GM21717 (cell line): Measurements from ENCODE around the gene CCR7.

Experiments used
- ATAC-seq: cut with Tn5 transposase; IDR thresholded peaks from one replicate; pipeline ENCODE4 v1.9.1; 2021; ENCODE audit warnings: mild to moderate bottlenecking, moderate library complexity; ENCODE audit not compliant: unreplicated experiment

The CCR7 gene

DNA sequence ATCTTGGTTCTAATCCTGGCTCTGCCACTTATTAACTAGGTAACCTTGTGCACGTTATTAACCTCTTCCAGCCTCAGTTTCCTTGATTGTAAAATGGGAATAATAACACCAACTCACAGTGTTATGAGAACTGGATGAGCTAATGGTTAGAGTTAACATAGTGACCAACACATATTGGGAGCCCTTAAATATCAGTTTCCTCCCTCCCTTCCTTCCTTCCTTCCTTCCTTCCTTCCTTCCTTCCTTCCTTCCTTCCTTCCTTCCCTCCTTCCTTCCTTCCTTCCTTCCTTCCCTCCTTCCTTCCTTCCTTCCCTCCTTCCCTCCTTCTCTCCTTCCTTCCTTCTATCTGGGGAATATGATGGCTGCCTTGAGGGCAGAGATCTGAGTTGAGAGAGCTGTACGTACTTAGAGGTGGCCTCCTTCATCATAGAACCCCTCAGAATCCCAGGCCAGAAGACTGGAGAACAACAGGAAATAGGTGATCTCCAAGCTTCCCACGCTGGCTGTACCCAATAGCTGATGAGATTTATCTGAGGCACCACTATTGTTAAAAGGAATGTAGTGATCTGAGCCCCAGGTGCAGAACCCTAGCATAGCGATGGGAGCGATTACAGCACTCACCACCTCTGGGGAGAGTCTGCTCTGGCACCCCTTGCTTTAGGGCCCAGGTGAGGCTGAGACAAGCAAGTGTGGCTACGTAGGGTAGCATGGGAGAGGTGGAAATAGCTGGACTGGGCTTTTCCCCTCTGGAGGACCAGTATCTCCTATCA lies 26.2 kb downstream of the CCR7 start:
- no peak for ATAC-seq

DNA sequence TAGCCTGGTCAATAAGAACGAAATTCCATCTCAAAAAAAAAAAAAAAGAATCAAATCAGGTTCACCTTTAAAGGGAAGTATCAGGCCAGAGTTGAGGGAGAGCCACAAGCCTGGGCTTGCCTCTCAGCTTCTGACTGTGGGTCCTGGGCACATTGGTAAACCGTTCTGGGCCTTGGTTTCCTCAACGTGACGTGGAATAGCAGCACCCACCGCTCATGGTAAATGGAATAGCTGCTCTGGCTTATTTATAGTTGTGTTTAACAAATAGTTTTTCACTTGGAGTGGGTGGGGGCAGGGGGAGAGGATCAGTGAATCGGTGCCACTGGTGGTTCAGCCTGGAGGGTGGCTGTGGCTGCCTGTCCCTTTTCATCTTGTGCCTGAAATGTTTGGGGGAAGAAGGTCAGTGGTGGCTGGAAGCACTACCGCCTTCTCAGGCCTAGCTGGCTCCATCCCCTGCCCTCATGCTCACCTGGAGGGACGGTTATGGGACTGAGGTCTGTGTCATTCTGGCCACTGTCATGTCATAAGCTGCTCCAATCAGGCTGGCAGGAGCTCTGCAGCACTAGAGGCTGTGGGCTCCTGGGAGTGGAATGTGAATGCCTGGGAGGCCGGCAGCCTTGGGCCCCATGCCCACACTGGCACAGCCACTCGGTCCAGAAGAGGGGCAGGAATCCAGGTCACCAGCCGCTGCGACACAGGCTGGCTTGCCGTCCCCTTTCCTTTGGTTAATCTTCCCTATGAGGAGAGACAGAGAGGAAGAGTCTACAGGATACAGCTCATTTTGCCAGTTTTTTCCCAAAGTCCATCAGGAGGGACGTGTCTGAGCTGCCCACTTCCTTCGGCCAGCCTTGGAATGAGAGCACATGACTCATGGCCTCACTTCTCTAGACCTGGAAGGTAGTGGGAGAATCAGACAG lies 27.0 kb downstream of the CCR7 start:
- no peak for ATAC-seq

DNA sequence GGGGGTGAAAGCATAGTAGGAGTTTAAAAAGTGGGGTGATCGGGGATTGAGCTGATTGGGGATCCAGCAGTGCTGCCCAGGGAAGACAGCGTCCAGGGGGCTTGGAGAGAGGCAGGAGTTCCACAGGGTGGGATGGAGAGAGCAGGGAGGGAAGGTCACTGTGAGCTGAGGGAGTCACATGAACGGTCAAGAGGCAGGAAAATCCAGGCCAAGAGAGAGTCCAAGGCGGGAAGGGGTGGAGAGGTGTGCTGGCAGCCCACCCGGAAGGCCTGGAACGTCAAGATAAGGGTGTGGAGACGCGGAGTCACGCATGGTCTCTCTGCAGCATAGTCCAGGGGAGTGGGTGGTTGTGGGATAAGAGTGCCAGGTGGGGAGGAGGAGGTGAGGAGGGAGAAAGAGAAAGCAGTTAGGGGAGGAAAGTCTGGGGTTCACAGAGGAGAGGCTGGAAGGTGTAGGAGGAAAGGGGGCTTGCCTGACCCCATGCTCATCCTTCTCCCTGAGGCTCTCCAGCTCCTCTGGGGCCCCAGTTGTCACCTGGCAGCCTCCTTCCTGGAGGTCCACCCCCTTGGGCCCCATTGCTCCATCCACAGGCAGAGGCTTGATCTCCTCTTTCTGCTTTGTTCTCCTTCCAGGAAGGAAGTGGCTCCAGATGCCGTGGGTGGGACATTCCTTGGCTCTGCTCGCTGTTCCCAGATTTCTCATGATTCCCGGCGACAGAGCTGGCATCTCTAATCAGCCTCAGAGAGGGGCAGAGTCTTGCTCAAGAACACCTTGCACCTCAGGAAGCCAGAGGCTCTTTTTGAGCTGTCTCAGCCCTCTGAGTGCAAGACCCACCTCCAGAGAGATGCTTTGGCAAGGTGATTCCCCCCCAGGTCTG lies 28.7 kb downstream of the CCR7 start:
- ATAC-seq = no peak

DNA sequence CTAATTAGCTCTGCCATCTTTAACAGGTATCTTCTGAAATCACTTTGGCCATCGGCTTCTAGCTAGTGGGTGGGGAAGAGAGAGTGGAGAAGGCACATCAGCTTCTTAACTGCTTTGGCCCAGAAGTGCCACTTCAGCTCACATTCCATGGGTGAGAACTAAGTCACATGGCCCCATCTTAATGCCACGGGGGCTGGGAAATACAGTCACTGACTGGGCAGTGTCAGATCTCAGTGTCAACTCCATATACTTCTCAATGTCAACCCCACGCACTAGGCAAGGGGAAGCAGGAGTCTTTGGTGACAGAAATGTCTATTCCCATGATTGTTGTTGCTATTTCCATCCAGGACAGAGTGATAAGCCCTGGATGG lies 29.4 kb downstream of the CCR7 start:
- ATAC-seq = no peak

DNA sequence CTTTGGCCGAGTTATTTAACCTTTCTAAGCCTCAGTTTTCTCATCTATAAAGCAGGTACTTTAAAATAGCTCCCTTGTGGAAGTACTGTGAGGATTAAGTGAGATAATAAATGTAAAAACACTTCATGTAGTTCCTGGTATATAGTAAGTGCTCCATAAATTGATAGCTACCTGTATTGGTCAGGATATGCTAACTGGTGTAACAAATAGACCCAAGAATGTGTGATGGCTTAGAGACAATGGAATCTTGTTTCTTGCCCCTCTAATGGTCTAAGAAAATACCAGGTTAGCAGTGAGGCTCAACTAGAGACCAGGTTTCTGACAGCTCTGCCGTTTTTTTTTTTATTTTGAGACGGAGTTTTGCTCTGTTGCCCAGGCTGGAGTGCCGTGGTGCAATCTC lies 29.8 kb downstream of the CCR7 start:
- ATAC-seq = no peak

DNA sequence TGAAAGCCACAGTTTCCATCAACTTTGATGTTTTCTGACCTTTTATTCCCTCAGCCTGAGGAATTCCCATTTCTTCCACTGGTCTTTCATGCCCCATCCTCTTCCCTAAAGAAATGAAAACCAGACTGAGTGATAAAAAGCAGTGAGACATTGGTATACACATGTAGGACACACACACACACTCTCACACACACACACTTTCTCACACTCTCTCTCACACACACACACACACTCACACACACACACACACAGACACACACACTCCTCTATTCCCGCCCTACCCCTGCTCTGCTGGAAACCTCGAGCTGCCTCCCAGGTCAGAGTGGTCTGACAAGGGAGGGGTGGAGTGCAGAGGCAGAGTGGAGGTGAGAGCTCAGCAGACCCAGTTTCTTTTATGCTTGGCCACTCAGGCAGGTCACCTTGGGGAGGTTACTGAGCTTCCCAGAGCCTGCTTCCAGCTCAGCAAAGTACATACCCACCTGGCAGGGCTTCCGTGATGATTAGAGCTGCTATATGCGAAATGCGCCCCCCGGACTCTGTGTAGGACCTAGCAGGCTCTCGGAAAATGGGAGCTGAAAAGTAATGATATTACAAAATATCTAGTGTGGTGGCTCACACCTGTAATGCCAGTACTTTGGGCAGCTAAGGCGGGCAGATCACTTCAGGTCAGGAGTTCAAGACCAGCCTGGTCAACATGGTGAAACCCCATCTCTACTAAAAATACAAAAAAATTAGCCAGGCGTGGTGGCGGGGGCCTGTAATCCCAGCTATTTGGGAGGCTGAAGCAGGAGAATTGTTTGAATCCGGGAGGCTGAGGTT lies 30.7 kb downstream of the CCR7 start:
- no peak for ATAC-seq

DNA sequence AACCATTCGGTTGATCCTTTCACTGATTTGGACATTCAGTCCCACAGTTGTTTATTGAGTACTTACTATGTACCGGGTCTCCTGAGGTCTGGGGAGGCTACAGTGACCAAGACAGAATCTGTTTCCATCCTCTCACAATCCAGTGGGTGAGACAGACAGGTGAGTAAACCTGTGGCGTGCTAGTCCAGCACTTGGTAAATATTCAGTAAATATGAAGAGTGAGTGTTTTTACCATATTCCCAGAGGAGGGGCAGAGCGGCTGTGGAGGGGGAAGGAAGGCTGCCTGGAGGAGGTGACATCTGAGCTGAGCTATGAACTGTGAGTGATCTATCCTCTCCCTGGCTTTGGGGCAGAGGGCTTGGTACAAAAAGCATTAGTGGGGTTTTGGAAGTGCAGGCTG lies 31.4 kb downstream of the CCR7 start:
- no peak for ATAC-seq

DNA sequence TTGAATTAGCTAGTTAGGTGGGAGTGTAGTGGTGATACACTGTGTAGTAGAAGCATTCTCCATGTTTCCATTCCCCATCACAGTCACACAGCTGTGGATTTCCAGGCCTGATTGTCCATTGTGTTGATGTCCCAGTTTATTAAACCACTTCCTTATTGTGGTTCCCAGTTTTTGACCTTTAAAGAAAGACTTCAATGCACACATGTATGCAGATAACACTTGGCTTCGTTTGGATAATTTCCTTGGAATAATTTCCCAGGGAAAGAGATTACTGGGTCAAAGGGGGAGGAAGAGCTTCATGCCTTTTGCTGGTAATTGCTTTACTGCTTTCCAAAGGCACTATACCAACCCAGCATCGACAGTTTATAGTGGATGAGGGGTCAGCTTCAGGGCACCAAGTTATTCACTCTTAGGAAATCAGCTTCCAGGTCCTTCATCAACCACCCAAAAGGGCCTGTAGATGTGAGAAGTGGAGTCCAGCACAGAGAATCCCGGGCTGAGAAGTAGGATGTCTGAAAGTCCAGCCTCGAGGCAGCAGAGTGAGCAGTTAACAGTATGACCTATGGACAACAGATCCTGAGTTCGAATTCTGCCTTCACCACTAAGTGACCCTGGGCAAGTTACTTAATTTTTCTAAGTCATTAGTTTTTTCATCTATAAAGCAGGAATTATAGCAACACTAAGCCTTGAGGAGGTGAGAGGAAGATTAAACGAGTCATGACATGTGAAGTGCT lies 32.6 kb downstream of the CCR7 start:
- no peak for ATAC-seq

DNA sequence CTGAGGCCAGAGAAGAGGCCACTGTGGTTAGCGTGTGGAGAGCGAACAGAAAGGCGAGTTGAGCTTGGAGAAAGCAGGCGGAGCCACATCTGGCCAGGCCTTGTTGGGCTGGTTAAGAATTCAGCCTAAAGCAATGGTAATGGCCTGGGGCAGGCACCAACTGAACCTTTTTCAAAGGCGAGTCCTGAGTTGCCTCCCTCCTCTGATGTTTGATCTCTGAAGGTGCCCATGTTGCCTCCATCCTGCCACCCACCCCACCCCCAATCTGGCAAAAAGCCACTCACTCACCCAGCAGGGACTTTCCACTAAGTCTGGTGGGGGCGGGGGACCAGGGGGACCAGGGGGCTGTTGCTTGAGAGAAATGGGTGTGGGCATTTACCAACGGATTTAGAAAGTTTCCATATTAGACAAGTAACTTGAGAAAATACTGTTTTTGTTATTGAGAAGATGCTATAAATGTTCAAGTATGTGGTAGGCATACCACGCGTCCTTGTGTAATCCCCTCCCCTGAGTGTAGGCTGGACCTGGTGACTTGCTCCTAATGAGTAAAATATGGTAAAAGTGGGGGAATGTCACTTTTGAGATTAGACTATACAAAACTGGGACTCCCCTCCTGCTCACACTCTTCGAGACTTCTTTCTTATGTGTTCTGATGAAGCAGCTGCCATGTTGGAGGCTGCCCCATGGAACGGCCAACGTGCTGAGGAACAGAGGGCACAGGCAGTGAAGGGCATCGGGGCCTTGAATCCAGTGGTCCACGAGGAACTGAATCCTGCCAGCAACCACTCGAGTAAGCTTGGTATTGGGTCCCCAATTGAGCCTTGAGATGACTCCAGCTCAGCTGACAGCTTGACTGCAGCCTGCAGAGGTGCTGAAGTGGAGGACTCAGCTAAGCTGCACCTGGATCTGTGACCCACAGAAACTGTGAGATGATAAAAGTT lies 34.0 kb downstream of the CCR7 start:
- no peak for ATAC-seq

DNA sequence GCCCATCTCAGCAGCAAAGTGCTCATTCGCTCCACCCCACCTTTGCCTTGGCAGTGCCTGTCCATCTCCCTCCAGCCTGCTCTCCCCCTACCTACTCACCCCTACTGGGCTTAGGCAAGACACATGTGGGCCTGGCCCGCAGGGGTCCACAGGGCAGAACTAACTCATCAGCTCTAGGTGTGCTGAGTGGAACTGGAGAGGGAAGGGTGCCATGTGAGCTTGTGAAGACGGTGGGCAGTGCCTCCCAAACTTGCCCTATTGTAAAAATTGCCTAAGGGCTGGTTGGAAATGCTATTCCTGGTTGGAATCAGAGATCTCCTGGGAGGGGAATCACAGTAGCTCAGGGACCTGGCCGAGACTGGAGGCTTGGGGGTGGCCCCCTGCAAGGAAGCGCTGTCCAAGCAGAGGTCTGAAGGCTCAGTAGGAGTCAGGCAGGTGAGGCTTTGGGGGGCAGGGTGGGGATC lies 34.7 kb downstream of the CCR7 start:
- ATAC-seq = no peak

DNA sequence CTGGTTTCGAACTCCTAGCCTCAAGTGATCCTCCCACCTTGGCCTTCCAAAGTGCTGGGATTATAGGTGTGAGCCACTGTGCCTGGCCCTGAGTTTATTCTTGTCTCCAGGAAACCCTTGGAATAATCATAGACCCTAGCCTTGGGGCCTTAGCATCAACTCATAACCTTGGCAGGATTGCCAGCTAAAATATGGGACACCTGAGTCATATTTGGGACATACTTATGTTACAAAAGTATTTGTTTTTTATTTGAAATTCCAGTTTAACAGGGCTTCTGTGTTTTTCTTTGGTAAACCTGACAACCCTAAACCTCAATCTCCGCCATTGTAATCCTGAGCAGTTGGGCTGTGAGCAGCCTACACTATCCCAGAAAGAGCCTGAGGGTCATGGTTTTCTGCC lies 35.3 kb downstream of the CCR7 start:
- ATAC-seq = no peak

DNA sequence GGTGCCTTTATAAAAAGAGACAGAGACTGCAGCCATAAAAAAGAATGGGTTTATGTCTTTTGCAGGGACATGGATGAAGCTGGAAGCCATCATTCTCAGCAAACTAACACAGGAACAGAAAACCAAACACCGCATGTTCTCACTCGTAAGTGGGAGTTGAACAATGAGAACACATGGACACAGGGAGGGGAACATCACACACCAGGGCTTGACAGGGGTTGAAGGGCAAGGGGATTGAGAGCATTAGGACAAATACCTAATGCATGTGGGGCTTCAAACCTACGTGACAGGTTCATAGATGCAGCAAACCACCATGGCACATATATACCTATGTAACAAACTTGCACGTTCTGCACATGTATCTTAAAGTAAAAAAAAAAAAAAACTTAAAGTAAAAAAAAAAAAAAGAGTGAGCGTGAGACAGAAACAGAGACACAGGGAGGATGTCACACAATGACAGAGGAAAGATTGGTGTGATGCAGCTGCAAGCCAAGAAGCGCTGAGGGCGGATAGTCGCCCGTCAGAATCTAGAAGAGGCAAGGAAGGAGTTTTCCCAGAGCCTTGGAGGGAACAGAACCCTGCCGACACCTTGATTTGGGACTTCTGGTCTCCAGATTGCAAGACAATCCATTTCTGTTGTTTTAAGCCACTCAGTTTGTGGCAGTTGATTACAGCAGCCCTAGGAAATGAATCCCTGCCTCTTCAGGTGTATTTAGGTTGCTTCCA lies 36.4 kb downstream of the CCR7 start:
- no peak for ATAC-seq

DNA sequence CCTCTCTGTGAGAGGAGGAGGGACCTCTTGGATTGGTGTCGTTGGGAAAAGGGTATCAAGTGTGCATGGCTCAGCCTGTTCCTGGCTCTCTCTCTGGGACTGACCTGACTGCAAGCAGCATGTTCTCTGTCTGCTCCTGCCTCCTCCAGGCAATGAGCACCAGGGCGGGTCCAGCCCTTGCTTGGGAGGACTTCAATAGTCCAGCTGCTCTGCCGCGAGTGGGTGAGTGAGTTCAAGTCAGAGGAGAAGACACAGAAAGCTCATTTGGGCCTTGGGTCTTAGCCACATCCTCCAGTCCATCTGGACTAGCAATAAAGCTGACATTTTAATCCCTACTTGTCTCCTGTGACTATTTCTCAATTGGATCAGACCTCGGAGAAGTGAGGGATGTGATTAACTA lies 38.6 kb downstream of the CCR7 start:
- ATAC-seq = no peak

DNA sequence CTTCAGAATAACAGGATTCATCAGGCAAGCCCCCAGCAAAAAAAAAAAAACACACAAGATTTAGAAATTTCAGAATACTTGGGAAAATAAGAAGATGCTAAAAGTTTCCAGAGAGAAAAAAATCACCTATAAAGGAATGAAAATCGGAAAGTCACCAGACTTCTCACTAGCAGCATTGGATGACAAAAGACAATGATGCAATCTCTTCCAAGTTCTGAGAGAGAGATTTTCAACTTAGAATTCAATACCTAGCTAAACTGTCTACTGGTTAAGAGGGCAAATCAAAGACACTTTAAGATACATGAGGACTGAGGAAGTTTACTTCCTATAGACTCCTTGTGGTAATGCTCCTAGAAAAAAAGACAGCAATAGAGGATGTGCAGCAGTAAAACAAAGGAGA lies 40.0 kb downstream of the CCR7 start:
- no peak for ATAC-seq

DNA sequence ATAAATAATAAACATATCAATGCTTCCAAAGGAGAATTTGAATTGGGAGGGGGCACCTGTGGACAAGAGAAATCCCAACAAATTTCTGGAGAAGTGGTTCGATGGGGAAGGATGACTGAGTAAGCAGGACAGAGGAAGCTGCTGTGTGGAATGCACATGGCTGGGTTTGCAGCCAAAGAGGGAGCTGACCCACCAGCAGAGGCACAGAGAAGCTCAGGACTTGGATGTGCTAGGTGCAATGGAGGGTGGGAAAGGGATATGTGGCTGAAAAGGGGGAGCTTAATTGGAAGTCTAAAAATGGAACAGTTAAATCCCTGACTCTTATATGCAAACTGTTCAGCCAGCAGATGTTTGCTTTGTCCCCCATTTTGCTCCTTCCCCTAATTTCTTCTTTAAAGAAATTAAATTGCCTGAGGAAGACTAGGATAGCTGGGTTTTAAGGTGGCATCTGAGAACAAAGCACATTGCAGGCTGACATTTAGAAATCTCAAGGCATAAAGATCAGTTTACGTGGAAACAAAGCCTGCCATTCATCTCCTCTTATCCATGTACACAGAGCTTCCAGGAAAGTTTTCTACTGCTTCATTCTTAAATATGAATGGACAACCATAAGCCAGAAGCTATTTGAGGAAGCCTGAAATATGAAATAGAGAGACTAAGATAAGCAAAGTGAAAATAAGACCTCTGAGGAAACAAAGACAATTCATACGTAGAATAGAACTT lies 40.9 kb downstream of the CCR7 start:
- ATAC-seq = no peak

DNA sequence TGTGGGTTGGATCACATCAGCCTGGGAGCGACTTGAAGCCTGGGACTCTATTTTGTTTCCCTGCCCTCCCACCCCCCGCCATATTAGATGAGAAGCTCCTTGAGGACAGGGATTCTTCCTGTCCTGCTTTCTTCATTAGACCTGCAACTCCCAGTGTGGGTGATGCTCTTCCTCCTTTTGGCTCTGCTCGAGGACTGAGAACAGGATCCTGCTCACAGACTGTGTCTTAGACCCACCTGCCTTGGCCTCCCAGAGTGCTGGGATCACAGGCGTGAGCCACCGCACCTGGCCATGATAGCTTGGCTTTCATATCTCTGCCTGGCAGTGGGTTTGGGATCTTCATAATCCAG lies 42.3 kb downstream of the CCR7 start:
- no peak for ATAC-seq

DNA sequence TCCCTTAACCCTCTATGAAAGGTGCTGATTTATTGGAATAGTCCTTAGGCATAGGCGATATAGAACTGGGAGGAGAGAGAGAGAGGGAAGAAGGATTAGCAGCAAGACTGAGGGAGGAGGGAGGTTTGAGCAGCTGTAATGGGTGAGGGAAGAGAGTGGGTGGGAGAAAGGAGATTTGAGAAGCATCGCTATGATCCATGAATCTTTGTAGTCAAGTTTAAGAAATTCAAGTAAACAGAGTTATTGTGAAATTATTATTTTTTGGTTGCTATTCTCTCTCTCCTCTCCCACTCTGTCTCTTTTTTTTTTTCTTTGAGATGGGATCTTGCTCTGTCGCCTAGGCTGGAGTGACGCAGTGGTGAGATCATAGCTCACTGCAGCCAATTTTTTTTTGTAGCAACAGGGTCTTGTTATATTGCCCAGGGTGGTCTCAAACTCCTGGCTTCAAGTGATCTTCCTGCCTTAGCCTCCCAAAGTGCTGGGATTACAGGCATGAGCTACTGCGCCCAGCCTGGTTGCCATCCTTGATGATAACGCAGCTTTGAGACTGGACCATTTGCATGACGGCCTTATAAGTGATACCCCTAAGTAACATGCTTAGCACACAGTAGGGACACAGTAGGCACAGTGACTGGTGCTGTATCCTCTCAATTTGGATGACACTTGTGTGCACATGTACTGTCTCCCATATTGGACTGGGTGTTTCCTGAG lies 42.9 kb downstream of the CCR7 start:
- no peak for ATAC-seq
